Measurements from ENCODE around the gene UBA7. TPM values are rescaled to one million over a fixed set of nuclear protein-coding genes. Genes with fewer than 3 reads are reported as not detected.

UBA7 gene
- total and polyA plus RNA-seq, 2 of the 13 experiments (the other 11 are each of a cell fraction or from before 2014, with no cell fraction given) = 9.5 to 16.5 TPM

DNA sequence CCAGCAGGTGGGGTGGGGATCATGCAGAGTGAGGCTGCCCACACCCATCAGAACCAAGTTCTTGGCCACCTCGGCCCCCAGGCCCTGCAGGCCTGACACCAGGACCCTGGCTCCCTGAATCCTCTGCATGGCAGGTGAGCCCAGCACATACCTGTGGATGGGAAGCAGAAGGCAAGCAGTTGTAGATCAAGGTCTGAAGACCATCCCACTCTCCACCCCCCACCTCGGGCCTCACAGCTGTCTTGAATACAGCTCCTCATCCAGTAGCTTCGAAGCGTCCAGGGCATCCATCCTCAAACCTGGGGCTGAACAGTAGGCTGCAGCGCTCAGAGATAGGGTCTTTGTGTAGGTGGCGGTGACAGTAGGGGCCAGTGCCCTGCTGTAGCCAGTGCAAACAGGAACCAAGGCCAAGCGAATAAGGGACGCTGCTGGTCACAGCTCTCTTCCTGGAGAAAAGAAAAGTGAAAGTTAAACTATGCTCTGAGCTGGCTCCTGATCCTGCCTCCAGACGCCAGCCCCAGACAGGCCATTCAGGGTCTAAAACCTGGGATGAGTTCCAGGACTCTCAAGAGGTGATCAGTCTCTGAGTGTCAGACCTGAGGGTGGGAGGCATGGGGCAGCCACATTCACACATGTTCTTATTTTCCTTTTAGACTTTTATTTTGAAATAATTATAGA, at the start of gene UBA7 (continued):
- TF ChIP-seq, protein P1, sequence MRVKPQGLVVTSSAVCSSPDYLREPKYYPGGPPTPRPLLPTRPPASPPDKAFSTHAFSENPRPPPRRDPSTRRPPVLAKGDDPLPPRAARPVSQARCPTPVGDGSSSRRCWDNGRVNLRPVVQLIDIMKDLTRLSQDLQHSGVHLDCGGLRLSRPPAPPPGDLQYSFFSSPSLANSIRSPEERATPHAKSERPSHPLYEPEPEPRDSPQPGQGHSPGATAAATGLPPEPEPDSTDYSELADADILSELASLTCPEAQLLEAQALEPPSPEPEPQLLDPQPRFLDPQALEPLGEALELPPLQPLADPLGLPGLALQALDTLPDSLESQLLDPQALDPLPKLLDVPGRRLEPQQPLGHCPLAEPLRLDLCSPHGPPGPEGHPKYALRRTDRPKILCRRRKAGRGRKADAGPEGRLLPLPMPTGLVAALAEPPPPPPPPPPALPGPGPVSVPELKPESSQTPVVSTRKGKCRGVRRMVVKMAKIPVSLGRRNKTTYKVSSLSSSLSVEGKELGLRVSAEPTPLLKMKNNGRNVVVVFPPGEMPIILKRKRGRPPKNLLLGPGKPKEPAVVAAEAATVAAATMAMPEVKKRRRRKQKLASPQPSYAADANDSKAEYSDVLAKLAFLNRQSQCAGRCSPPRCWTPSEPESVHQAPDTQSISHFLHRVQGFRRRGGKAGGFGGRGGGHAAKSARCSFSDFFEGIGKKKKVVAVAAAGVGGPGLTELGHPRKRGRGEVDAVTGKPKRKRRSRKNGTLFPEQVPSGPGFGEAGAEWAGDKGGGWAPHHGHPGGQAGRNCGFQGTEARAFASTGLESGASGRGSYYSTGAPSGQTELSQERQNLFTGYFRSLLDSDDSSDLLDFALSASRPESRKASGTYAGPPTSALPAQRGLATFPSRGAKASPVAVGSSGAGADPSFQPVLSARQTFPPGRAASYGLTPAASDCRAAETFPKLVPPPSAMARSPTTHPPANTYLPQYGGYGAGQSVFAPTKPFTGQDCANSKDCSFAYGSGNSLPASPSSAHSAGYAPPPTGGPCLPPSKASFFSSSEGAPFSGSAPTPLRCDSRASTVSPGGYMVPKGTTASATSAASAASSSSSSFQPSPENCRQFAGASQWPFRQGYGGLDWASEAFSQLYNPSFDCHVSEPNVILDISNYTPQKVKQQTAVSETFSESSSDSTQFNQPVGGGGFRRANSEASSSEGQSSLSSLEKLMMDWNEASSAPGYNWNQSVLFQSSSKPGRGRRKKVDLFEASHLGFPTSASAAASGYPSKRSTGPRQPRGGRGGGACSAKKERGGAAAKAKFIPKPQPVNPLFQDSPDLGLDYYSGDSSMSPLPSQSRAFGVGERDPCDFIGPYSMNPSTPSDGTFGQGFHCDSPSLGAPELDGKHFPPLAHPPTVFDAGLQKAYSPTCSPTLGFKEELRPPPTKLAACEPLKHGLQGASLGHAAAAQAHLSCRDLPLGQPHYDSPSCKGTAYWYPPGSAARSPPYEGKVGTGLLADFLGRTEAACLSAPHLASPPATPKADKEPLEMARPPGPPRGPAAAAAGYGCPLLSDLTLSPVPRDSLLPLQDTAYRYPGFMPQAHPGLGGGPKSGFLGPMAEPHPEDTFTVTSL (CRISPR knock-in tag; IDR thresholded peaks at IDR 0.05; ENCODE audit: borderline replicate concordance) = no peak
- TF ChIP-seq HOXA7 (CRISPR knock-in tag; IDR thresholded peaks at IDR 0.05) (no peak), ZNF253 (CRISPR knock-in tag; IDR thresholded peaks at IDR 0.05; ENCODE audit: borderline replicate concordance) (no peak), ZNF891 (CRISPR knock-in tag; IDR thresholded peaks at IDR 0.05) (peak; percentile 32; the same call in 1 of the 2 replicates), SALL2 (CRISPR knock-in tag; IDR thresholded peaks at IDR 0.05) (no peak), SSRP1 (CRISPR knock-in tag; IDR thresholded peaks at IDR 0.05) (no peak), ZSCAN9 (CRISPR knock-in tag; IDR thresholded peaks at IDR 0.05; ENCODE audit: borderline replicate concordance) (no peak), ZNF296 (CRISPR knock-in tag; conservative IDR thresholded peaks at IDR 0.05) (peak; percentile 92), SCMH1 (CRISPR knock-in tag; IDR thresholded peaks at IDR 0.05; ENCODE audit: borderline replicate concordance) (no peak), ZNF720 (CRISPR knock-in tag; IDR thresholded peaks at IDR 0.05) (no peak), ZNF432 (CRISPR knock-in tag; IDR thresholded peaks at IDR 0.05; ENCODE audit: borderline replicate concordance) (no peak), ZFP36L1 (CRISPR knock-in tag; IDR thresholded peaks at IDR 0.05) (no peak), ZNF367 (CRISPR knock-in tag; IDR thresholded peaks at IDR 0.05; ENCODE audit: borderline replicate concordance) (no peak), HNRNPLL (IDR thresholded peaks at IDR 0.05; ENCODE audit: low read depth, low read length, poor library complexity, severe bottlenecking) (no peak), TOE1 (CRISPR knock-in tag; IDR thresholded peaks at IDR 0.05) (0 out of 2 replicates have a peak, but pooled peaks have one; percentile 24), ZNF225 (CRISPR knock-in tag; IDR thresholded peaks at IDR 0.05) (no peak), ZNF780A (CRISPR knock-in tag; IDR thresholded peaks at IDR 0.05) (no peak), DNMT3B (CRISPR knock-in tag; conservative IDR thresholded peaks at IDR 0.05) (no peak), ZNF569 (CRISPR knock-in tag; IDR thresholded peaks at IDR 0.05; ENCODE audit: borderline replicate concordance) (no peak), NFYC (CRISPR knock-in tag; IDR thresholded peaks at IDR 0.05) (no peak), ZFY (CRISPR knock-in tag; IDR thresholded peaks at IDR 0.05) (peak; percentile 68), ZNF776 (CRISPR knock-in tag; IDR thresholded peaks at IDR 0.05) (no peak), TBP (CRISPR knock-in tag; IDR thresholded peaks at IDR 0.05) (no peak)
- TF ChIP-seq, protein P2, sequence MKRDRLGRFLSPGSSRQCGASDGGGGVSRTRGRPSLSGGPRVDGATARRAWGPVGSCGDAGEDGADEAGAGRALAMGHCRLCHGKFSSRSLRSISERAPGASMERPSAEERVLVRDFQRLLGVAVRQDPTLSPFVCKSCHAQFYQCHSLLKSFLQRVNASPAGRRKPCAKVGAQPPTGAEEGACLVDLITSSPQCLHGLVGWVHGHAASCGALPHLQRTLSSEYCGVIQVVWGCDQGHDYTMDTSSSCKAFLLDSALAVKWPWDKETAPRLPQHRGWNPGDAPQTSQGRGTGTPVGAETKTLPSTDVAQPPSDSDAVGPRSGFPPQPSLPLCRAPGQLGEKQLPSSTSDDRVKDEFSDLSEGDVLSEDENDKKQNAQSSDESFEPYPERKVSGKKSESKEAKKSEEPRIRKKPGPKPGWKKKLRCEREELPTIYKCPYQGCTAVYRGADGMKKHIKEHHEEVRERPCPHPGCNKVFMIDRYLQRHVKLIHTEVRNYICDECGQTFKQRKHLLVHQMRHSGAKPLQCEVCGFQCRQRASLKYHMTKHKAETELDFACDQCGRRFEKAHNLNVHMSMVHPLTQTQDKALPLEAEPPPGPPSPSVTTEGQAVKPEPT (CRISPR knock-in tag; IDR thresholded peaks at IDR 0.05; ENCODE audit: low read depth) = no peak

Data from HepG2 (cell line).